NCI-H460 (cell line): Measurements from ENCODE around the gene BAZ2A. TPM values are rescaled to one million over a fixed set of nuclear protein-coding genes. Genes with fewer than 3 reads are reported as not detected.
A peak's percentile ranks its signal among the peaks of the same experiment; 100 is the strongest.

Source experiments
- DNase-seq: peaks from one replicate; pipeline ENCODE4 v3.0.0-alpha.2; 2016; ENCODE audit warnings: low read depth; ENCODE audit errors: extremely low read depth
- total RNA-seq: library from RNA; depleted of rRNA; stranded (reverse); fragments of >200 nt; shearing (Covaris generic); gene quantifications from 2 replicates; pipeline ENCODE4 v1.2.3, GENCODE V29; 2014

BAZ2A gene
- total RNA-seq, 1 experiment from 2014 or later: 32.4 TPM

GRCh38 chr12:56635806-56636674 lies 5.9 kb upstream of the BAZ2A start:
- DNase-seq: peak; percentile 91

GRCh38 chr12:56634837-56635791 lies 5.0 kb upstream of the BAZ2A start:
- peak; percentile 88 for DNase-seq

GRCh38 chr12:56634242-56634836 lies 4.2 kb upstream of the BAZ2A start:
- no peak for DNase-seq

GRCh38 chr12:56633468-56634241 lies 3.5 kb upstream of the BAZ2A start:
- no peak for DNase-seq

GRCh38 chr12:56632701-56633467 lies 2.8 kb upstream of the BAZ2A start:
- no peak for DNase-seq

GRCh38 chr12:56631790-56632700 lies 1.9 kb upstream of the BAZ2A start:
- no peak for DNase-seq

GRCh38 chr12:56629459-56630179 lies 507 bp downstream of the BAZ2A start:
- DNase-seq: no peak

- no peak for DNase-seq
Observed at GRCh38 chr12:56628671-56629458, 1.3 kb downstream of the BAZ2A start.

GRCh38 chr12:56626701-56627100 lies 3.4 kb downstream of the BAZ2A start:
- no peak for DNase-seq

GRCh38 chr12:56622535-56622934 lies 7.6 kb downstream of the BAZ2A start:
- DNase-seq: no peak

GRCh38 chr12:56616925-56617324 lies 13.2 kb downstream of the BAZ2A start:
- DNase-seq: no peak

GRCh38 chr12:56616244-56616643 lies 13.9 kb downstream of the BAZ2A start:
- DNase-seq: no peak

GRCh38 chr12:56614627-56615026 lies 15.5 kb downstream of the BAZ2A start:
- no peak for DNase-seq

- no peak for DNase-seq
Observed at GRCh38 chr12:56604355-56604754, 25.8 kb downstream of the BAZ2A start.

GRCh38 chr12:56602239-56602638 lies 27.9 kb downstream of the BAZ2A start:
- DNase-seq: no peak

- no peak for DNase-seq
Observed at GRCh38 chr12:56601503-56601902, 28.6 kb downstream of the BAZ2A start.

- no peak for DNase-seq
Observed at GRCh38 chr12:56600753-56601152, 29.4 kb downstream of the BAZ2A start.
